NCI-H226 (cell line): ENCODE data around the gene PTPRF.
"Not testable (repeated sequence)": the region's sequence is repeated elsewhere in the genome, so short reads cannot be mapped to it uniquely, and the experiment has no call there.

ENCODE experiments used
- DNase-seq: peaks from one replicate; pipeline ENCODE4 v3.0.0-alpha.2; 2015

The PTPRF gene

GRCh38 chr1:43538143-43538487, 7.4 kb downstream of the PTPRF start:
- DNase-seq = no peak

GRCh38 chr1:43538969-43539368, 8.3 kb downstream of the PTPRF start:
- DNase-seq = no peak

- DNase-seq = no peak
Observed at GRCh38 chr1:43539726-43540434, 9.2 kb downstream of the PTPRF start.

DNA sequence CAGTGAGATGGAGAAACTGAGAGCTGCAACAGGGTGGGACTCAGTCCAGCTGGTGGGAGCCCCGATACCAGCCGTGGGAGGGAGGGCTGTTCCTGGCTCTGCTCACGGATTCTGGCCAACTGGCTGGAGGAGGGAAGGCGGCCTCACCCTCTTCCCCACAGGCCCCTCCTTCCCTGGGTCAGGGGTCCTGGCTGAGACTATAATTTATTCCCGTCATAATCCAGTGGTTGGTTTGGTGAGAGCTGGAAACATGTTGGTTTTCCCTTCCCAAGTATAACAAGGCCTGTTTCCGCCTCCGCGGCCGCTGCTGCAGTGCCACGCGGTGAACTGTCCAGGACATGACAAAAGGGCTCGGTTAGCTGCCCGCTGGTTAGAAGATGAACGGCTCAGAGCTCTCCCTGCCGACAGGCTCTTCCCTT, 10.0 kb downstream of the PTPRF start:
- no peak for DNase-seq

GRCh38 chr1:43541141-43541540, 10.5 kb downstream of the PTPRF start:
- DNase-seq = no peak

GRCh38 chr1:43541721-43542401, 11.2 kb downstream of the PTPRF start:
- DNase-seq = peak; percentile 59

GRCh38 chr1:43542527-43543458, 12.1 kb downstream of the PTPRF start:
- no peak for DNase-seq

DNA sequence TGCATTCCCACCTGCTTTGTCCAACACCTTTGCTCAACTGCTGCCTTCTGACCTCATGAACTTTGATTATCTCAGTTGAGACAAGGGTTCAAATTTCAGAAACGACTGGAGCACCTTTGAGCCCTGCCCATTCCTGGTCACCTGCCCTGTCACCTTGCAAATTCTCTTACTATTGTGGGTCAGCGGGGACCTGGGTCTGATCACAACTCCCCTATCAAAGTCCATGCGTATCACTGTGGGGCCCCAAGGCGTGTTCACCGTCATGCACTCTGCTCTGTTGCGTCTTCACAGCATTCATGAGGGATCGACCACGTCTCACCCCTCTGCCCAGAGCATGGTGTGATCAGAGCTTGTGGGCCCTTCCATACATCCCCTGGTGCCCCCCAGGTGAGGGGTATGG, 12.9 kb downstream of the PTPRF start:
- no peak for DNase-seq

GRCh38 chr1:43545339-43545694, 14.6 kb downstream of the PTPRF start:
- DNase-seq = no peak

GRCh38 chr1:43545695-43546387, 15.2 kb downstream of the PTPRF start:
- peak; percentile 49 for DNase-seq

DNA sequence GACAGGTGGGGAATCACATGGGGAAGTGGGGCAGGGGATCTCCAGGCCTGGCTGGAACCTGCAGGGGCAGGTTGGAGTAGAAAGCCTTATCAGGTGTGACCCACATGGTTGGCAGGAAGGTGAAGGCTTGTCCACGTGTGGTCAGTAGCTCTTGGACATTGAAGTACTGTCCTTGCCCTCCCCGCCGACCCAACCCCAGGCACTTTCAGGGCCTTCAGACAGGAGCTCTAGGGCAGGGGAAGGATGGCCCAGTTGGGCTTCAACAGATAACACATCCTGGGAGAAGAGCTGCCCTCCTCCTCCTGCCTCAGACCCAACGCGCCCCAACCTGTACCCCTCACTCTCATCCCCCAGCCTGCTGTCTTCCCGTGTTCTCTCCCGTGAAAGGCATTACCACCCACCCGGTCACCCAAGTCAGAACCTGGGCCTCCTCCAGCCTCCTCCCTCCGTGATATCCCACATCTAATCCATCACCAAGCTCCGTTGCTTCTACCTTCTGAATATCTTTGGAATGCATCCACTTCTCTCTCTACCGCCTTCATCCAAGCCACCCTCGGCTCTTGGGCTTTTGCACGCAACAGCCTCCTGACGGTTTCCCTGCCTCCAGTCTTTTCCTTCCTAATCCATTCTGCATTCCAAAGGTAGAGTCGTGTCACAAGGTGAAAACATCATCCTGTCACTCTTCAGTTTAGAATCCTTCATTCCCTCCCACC, 15.9 kb downstream of the PTPRF start:
- DNase-seq = no peak

- no peak for DNase-seq
Observed at GRCh38 chr1:43547538-43548072, 16.9 kb downstream of the PTPRF start.

DNA sequence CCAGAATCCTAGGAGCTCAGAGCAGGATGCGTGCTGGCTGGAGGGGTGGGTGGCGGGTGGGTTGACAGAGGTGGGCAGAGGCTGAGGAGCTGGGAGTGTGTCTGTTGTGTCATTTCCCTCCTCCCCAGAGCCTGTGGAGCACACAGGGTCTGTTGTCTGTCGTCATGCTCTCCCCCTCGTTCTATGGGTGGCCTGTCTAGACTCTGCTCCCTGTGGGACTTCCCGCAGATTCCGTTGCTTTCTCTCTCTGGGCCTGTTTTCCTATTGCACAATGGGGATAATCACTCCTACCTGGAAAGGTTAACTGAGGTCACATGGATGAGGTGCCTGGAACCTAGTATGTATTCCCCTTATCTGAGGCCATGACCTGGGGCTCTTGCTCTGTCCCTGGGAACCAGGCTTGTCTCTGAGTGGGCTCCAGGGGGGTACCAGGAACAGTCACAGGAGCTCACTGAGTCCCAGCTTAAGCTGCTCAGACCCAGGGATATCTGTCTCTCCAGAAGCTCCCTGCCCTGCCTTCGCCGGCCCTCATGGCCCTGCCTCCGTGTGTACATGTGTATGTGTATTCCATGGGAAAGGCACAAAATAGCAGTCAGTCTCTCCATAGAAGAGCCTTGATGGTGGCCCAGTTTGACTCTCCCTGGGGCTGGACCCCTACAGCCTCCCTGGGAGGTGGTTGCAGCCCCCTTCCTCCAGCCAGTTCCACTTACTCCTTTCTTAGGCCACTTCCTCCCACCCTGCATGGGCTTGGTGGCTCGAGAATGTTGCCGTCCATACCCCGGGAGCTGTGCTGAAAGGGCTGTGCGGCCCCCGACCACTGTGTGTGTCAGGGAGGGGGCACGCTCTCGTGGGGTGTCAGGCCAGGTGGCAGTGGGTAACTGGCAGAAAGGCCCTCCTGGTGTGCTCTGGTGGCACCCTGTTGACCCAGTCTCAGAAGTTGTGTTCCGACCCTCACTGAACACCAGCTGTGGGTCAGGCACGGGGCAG, 17.9 kb downstream of the PTPRF start:
- peak; percentile 66 for DNase-seq

GRCh38 chr1:43549394-43549793, 18.7 kb downstream of the PTPRF start:
- not testable (repeated sequence) for DNase-seq

DNA sequence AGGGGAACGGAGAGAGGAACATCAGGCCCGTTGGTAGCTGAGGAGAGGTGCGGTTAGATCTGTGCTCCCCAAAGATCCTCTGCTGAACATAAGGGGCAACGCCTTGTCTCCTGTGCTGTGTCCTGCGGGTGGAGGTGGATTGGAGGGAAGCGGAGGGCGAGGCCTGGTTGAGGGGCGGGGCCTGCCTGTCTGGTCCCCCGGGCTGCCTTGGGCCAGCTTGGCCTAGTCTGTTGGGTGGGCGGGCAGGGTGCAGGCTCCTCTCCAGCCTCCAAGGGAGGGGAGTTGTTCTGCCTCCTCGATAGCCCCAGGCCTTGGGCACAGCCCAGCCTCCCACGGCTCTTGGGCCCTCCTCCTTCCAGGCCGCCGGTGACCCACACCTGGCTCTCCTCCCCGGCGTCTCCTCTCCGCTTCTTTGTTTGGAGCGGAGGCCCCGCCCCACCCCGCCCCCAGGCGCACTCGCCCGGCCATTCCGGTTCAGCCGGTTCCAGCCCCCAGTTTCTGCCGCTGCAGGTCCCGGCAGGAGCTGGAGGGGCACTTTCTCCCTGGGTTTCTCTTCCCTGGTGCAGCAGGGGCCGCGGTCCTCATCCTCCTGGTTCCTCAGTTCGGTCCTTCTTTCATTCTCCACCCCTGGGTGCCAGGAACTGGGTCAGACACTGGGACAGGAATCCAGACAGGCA, 19.4 kb downstream of the PTPRF start:
- peak; percentile 92 for DNase-seq

DNA sequence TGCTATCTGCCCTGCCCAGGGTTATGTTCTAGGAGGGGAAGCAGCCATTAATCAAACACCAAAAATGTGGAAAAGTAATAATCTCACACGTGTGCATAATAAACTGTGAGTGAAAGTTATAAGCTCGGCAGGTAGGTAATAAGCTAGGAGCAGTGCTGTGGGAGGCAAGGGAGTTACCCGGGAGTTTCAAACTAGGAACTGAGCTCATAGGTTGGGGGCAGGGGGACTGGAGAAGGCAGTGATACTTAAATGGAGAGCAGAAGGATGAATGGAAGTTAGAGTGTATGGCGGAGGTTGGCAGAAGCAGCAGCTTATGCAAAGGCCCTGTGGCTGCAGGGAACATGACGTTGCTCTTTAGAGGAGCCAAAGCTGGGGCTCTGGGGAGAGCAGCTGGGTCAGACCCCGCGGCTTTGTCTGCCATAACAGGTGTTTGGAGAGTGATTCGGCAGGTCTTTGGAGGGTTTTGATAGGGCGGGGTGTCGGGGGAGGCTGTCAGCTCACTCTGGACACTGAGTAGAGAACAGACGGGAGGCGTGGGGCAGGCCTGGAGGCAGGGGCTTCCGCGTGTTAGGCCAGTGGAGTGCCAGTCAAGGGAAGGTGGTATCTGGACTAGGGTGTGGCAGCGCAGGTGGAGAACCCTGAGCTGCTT, 20.0 kb downstream of the PTPRF start:
- DNase-seq = no peak

- DNase-seq = no peak
Observed at GRCh38 chr1:43551396-43551888, 20.8 kb downstream of the PTPRF start.

GRCh38 chr1:43552059-43552742, 21.5 kb downstream of the PTPRF start:
- DNase-seq = no peak

DNA sequence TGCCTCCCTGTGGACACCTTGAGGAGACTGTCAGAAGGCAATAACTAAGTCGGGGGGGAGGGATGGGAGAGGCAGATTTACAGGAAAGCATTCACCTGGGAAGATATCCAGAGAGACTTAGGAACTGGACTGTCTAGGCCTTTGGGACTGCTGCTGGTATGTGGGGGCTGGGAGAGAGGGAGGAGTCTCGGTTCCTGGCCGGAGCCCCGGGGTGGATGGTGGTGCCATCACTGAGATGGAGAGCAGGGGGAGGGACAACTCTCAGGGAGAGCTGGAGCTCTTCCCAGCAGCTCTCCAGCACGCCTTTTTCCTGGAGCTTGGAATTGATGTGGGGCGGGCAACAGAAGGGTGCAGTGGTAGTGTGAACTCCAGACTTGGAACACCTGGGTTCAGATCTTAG, 22.1 kb downstream of the PTPRF start:
- peak; percentile 94 for DNase-seq
